ENCODE results near the gene KSR2. TPM values are rescaled to one million over a fixed set of nuclear protein-coding genes. Genes with fewer than 3 reads are reported as not detected.

The KSR2 gene
- total and polyA plus RNA-seq, 10 of the 15 experiments (the other 5 are each of a cell fraction or from before 2014, with no cell fraction given) = under 0.01 to 1.5 (median 0.01) TPM; not detected in 3

GRCh38 chr12:118013283-118013682 is 44.5 kb upstream of the KSR2 start (continued):
- no peak for TF ChIP-seq RAD21 (IDR thresholded peaks at IDR 0.05; ENCODE audit: insufficient read depth, low read depth, low read length)
- no peak for TF ChIP-seq ZNF207 (IDR thresholded peaks at IDR 0.05; ENCODE audit: borderline replicate concordance)
- TF ChIP-seq MAX (IDR thresholded peaks at IDR 0.05; ENCODE audit: low read depth, low read length) = no peak
- TF ChIP-seq ZNF687 (IDR thresholded peaks at IDR 0.05) = no peak

GRCh38 chr12:118011961-118012360 is 43.2 kb upstream of the KSR2 start:
- ATAC-seq = no peak
- Histone ChIP-seq H3K9ac (ENCODE audit: control insufficient read depth, insufficient read depth, low read length) (no peak overlapping the region), H3K79me2 (ENCODE audit: control insufficient read depth, insufficient read depth, low read length) (peaks cover 5% of the 10 kb centered on the region), H3K27me3 (replicated peaks in 1 of 2; ENCODE audit: control insufficient read depth in 2 of 2, insufficient read depth in 2 of 2, low read length in 1 of 2) (no peaks in the 10 kb centered on the region), H2AFZ (ENCODE audit: control insufficient read depth, low read depth, low read length) (no peak overlapping the region), H3K9me3 (replicated peaks; ENCODE audit: control insufficient read depth, insufficient read depth, low read length) (no peaks in the 10 kb centered on the region; the same call in 2 of the 3 replicates), H3K4me3 (no peak overlapping the region), H3K27ac (ENCODE audit: control insufficient read depth, insufficient read depth) (no peak overlapping the region), H3K4me1 (ENCODE audit: control insufficient read depth, insufficient read depth, low read length) (no peaks in the 10 kb centered on the region), H3K4me2 (ENCODE audit: control insufficient read depth, insufficient read depth) (no peak overlapping the region), H3K36me3 (ENCODE audit: control insufficient read depth in 2 of 2, insufficient read depth in 2 of 2, low read length in 1 of 2) (no peaks in the 10 kb centered on the region), H4K20me1 (ENCODE audit: control insufficient read depth, insufficient read depth) (no peaks in the 10 kb centered on the region)
- WGBS (ENCODE audit: insufficient coverage, insufficient replicate concordance, low lambda C conversion rate, missing lambda C conversion rate) = 47% methylated on average over 3 of the region's 3 CpGs
- ChIA-PET CTCF (interaction anchor here (0.6 kb wide), 1 partner anchor 163 kb away, joined by 5 read pairs; no protein-coding TSS in a partner anchor), RAD21 (ENCODE audit: unreplicated experiment) (no interaction called here), POLR2A (interaction anchor here (0.5 kb wide), 1 partner anchor 81 kb away, joined by 3 read pairs; no protein-coding TSS in a partner anchor), SMC1A (ENCODE audit: uncharacterized antibody, unreplicated experiment) (interaction anchor here (0.6 kb wide), 1 partner anchor 161 kb away, joined by 3 read pairs; no protein-coding TSS in a partner anchor)
- no peak for DNase-seq (ENCODE audit: low read depth, low spot score)
- in situ Hi-C loops (cut with MboI) (no loop called here), intact Hi-C loops (cut with micrococcal nuclease; ENCODE audit: unreplicated experiment) (no loop called here)
- no TSS peak for BruUV-seq (replicated peaks)
- no peak for FAIRE-seq
- no peak for TF ChIP-seq USF1 (IDR thresholded peaks at IDR 0.05; ENCODE audit: borderline replicate concordance, extremely low read length, insufficient read depth, low read depth, low read length)
- TF ChIP-seq ZSCAN29 (IDR thresholded peaks at IDR 0.05) = no peak
- TF ChIP-seq BCLAF1 (IDR thresholded peaks at IDR 0.05) = no peak
- TF ChIP-seq NKRF (conservative IDR thresholded peaks at IDR 0.05) = no peak

Data from GM12878 (cell line).